A549 (cell line): ENCODE data around the gene CD300E. TPM values are rescaled to one million over a fixed set of nuclear protein-coding genes. Genes with fewer than 3 reads are reported as not detected.

Source experiments
- ATAC-seq, 2 experiments: fragments of 200-7000 bp in 1 of 2; fragments of >200 bp in 1 of 2; cut with Nextera tagmentation in 1 of 2; cut with Tn5 transposase in 1 of 2; 3 replicates each; pipeline versions ENCODE4 v1.8.0 to v1.9.1; 2018 to 2020; ENCODE audit warnings: mild to moderate bottlenecking in 1 of 2, moderate library complexity in 1 of 2
- CTCF ChIA-PET: fragments of 300-600 bp; sonication (Branson Sonifier 250); formaldehyde crosslinking; extraction: SDS; loops from one replicate; lab custom pipeline; 2021; ENCODE audit warnings: antibody characterized with exemption, inconsistent platforms; lab: Yijun Ruan, JAX
- POLR2A ChIA-PET: fragments of 350-600 bp; formaldehyde crosslinking; extraction: SDS; loops from one replicate; lab custom pipeline; 2021; ENCODE audit warnings: antibody characterized with exemption, inconsistent platforms; lab: Yijun Ruan, JAX
- DNase-seq, 2 experiments: peaks; one replicate each; pipeline versions ENCODE4 v3.0.0 to v3.0.0-alpha.2; 2011 to 2016; ENCODE audit warnings: low read depth in 1 of 2, low spot score in 1 of 2
- FAIRE-seq: peaks from 2 replicates; lab custom pipeline; 2011; peaks lifted over from hg19 to GRCh38; lab: Jason Lieb, UNC
- H3K27ac ChIP-seq, 2 experiments: fragments of >200 bp; sonication (Bioruptor Twin); formaldehyde crosslinking; 3 replicates each; pipeline ENCODE4 v1.5.1; 2016 to 2017
- H3K4me1 ChIP-seq: fragments of >200 bp; sonication (Bioruptor Twin); formaldehyde crosslinking; 3 replicates; pipeline ENCODE4 v1.6.1; 2016
- H3K4me2 ChIP-seq: fragments of >200 bp; sonication (Bioruptor Twin); formaldehyde crosslinking; 3 replicates; pipeline ENCODE4 v1.6.1; 2016
- H3K4me3 ChIP-seq: fragments of >200 bp; sonication (Bioruptor Twin); formaldehyde crosslinking; 3 replicates; pipeline ENCODE4 v1.5.1; 2016
- H3K9me3 ChIP-seq: fragments of >200 bp; sonication (Bioruptor Twin); formaldehyde crosslinking; 3 replicates; pipeline ENCODE4 v1.6.1; 2016
- CBX2 ChIP-seq: fragments of 200-600 bp; sonication (generic); IDR thresholded peaks from 2 replicates; pipeline ENCODE4 v1.6.1; 2016; ENCODE audit warnings: low read depth, mild to moderate bottlenecking, borderline replicate concordance
- EHF ChIP-seq: fragments of 250-450 bp; sonication (Bioruptor Pico); IDR thresholded peaks from 2 replicates; pipeline ENCODE4 v1.5.0; 2020; ENCODE audit warnings: mild to moderate bottlenecking
- FOXS1 ChIP-seq: fragments of 250-450 bp; sonication (Bioruptor Pico); IDR thresholded peaks from 2 replicates; pipeline ENCODE4 v1.5.0; 2020; ENCODE audit warnings: mild to moderate bottlenecking, moderate library complexity
- HOXB5 ChIP-seq: fragments of 250-450 bp; sonication (Bioruptor Pico); IDR thresholded peaks from 2 replicates; pipeline ENCODE4 v1.5.0; 2020; ENCODE audit warnings: mild to moderate bottlenecking, moderate library complexity
- POLR2A ChIP-seq: IDR thresholded peaks from 2 replicates; pipeline ENCODE4 v1.6.1; 2012; ENCODE audit warnings: mild to moderate bottlenecking, low read length
- RAD21 ChIP-seq, 2 experiments: fragments of >200 bp in 1 of 2; sonication (Bioruptor Twin) in 1 of 2; formaldehyde crosslinking in 1 of 2; IDR thresholded peaks in 1 of 2; conservative IDR thresholded peaks in 1 of 2; 2 replicates in 1 of 2; 3 replicates in 1 of 2; pipeline ENCODE4 v1.6.1; 2012 to 2018; ENCODE audit warnings: inconsistent platforms in 1 of 2
- RARB ChIP-seq: fragments of 250-450 bp; sonication (Bioruptor Pico); IDR thresholded peaks from 2 replicates; pipeline ENCODE4 v1.8.0; 2021; ENCODE audit warnings: mild to moderate bottlenecking, moderate library complexity
- SREBF2 ChIP-seq: fragments of 450-650 bp; IDR thresholded peaks from 2 replicates; pipeline ENCODE4 v1.6.1; 2014; ENCODE audit warnings: mild to moderate bottlenecking, moderate library complexity
- TFCP2L1 ChIP-seq: fragments of 250-450 bp; sonication (Bioruptor Pico); IDR thresholded peaks from 2 replicates; pipeline ENCODE4 v1.5.0; 2021; ENCODE audit warnings: mild to moderate bottlenecking
- ZSCAN20 ChIP-seq: fragments of 250-450 bp; sonication (Bioruptor Pico); IDR thresholded peaks from 2 replicates; pipeline ENCODE4 v1.8.0; 2022; ENCODE audit warnings: mild to moderate bottlenecking, moderate library complexity
- WGBS: methylation state at CpG from one replicate; pipeline ENCODE4 v1.1.6; 2017; ENCODE audit errors: missing lambda C conversion rate; 5-methylcytosine and 5-hydroxymethylcytosine counted together
- polyA plus RNA-seq, 4 experiments: library from polyadenylated mRNA; depleted of rRNA in 3 of 4; stranded (reverse); fragments of >200 nt; fragmentation: RNase III in 1 of 4; extraction: RNeasy Plus Mini Kit Qiagen cat#74134 plus additional on column Dnase treatment in 1 of 4; gene quantifications; 2 replicates in 3 of 4; 3 replicates in 1 of 4; pipeline ENCODE4 v1.2.3, GENCODE V29; 2011 to 2017
- TF ChIP-seq, protein P1 (sequence below): fragments of 250-450 bp; sonication (Bioruptor Pico); IDR thresholded peaks from 2 replicates; pipeline ENCODE4 v1.5.0; 2021; ENCODE audit warnings: mild to moderate bottlenecking, moderate library complexity, borderline replicate concordance
- TF ChIP-seq, protein P2 (sequence below): fragments of >200 bp; sonication (Bioruptor Twin); formaldehyde crosslinking; IDR thresholded peaks from 3 replicates; pipeline ENCODE4 v1.6.1; 2016
- TF ChIP-seq, protein P3 (sequence below): fragments of >200 bp; sonication (Bioruptor Twin); formaldehyde crosslinking; IDR thresholded peaks from 3 replicates; pipeline ENCODE4 v1.5.1; 2016
- TF ChIP-seq, protein P4 (sequence below): fragments of 150-350 bp; IDR thresholded peaks from 2 replicates; pipeline ENCODE4 v1.6.1; 2014; ENCODE audit warnings: low read depth, mild to moderate bottlenecking, low read length
- TF ChIP-seq, protein P5 (sequence below): fragments of 200-600 bp; sonication (generic); IDR thresholded peaks from 2 replicates; pipeline ENCODE4 v1.6.1; 2016; ENCODE audit warnings: antibody characterized with exemption, mild to moderate bottlenecking, moderate library complexity
- TF ChIP-seq, protein P6 (sequence below): fragments of >200 bp; sonication (Bioruptor Twin); formaldehyde crosslinking; IDR thresholded peaks from 2 replicates; pipeline ENCODE4 v1.6.1; 2016
- TF ChIP-seq, protein P7 (sequence below): fragments of 250-450 bp; sonication (Bioruptor Pico); IDR thresholded peaks from 2 replicates; pipeline ENCODE4 v1.5.0; 2020; ENCODE audit warnings: low read depth, mild to moderate bottlenecking, moderate library complexity

CD300E gene
- polyA plus RNA-seq, 2 of the 4 experiments (the other 2 are of a cell fraction): not detected

DNA sequence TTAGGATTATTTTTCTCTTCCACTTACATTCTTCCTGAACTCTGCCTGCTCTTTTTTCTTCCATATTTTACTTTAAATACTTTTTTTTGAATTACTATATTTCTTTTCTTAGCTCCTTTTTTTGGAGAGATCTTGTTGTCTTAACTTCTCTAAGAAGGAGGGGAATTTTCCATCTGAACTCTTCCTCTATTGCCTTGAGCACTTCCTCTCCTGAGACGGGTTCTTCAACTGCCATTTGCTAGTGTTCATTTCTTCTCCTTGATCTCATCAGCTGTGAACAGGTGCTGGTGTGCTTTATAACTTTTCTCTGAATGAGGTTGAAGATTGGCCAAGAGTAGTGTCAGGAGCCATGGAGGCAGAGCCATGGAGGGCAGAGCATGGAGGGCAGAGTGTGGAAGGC is 16.3 kb downstream of the CD300E start:
- CTCF ChIA-PET: interaction anchor here (1.5 to 5.8 kb wide), 3 partner anchors 11 to 229 kb away, joined by 3 to 40 read pairs (median 4); no protein-coding TSS in a partner anchor
- WGBS: 44% methylated on average over 1 of the region's 1 CpG
- DNase-seq: no peak
- ATAC-seq: no peak
- POLR2A ChIA-PET: no interaction called here
- TF ChIP-seq, protein P1, sequence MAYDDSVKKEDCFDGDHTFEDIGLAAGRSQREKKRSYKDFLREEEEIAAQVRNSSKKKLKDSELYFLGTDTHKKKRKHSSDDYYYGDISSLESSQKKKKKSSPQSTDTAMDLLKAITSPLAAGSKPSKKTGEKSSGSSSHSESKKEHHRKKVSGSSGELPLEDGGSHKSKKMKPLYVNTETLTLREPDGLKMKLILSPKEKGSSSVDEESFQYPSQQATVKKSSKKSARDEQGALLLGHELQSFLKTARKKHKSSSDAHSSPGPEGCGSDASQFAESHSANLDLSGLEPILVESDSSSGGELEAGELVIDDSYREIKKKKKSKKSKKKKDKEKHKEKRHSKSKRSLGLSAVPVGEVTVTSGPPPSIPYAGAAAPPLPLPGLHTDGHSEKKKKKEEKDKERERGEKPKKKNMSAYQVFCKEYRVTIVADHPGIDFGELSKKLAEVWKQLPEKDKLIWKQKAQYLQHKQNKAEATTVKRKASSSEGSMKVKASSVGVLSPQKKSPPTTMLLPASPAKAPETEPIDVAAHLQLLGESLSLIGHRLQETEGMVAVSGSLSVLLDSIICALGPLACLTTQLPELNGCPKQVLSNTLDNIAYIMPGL: no peak
- TF ChIP-seq TFCP2L1 (CRISPR knock-in tag) (no peak), SREBF2 (no peak), ZSCAN20 (CRISPR knock-in tag) (no peak), EHF (CRISPR knock-in tag) (no peak), HOXB5 (CRISPR knock-in tag) (no peak), POLR2A (no peak), FOXS1 (CRISPR knock-in tag) (no peak), RARB (no peak), CBX2 (no peak), RAD21 (conservative IDR thresholded peaks at IDR 0.05 in 1 of 2, IDR thresholded peaks at IDR 0.05 in 1 of 2) (no peak)
- TF ChIP-seq, protein P2, sequence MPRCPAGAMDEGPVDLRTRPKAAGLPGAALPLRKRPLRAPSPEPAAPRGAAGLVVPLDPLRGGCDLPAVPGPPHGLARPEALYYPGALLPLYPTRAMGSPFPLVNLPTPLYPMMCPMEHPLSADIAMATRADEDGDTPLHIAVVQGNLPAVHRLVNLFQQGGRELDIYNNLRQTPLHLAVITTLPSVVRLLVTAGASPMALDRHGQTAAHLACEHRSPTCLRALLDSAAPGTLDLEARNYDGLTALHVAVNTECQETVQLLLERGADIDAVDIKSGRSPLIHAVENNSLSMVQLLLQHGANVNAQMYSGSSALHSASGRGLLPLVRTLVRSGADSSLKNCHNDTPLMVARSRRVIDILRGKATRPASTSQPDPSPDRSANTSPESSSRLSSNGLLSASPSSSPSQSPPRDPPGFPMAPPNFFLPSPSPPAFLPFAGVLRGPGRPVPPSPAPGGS: no peak
- TF ChIP-seq, protein P3, sequence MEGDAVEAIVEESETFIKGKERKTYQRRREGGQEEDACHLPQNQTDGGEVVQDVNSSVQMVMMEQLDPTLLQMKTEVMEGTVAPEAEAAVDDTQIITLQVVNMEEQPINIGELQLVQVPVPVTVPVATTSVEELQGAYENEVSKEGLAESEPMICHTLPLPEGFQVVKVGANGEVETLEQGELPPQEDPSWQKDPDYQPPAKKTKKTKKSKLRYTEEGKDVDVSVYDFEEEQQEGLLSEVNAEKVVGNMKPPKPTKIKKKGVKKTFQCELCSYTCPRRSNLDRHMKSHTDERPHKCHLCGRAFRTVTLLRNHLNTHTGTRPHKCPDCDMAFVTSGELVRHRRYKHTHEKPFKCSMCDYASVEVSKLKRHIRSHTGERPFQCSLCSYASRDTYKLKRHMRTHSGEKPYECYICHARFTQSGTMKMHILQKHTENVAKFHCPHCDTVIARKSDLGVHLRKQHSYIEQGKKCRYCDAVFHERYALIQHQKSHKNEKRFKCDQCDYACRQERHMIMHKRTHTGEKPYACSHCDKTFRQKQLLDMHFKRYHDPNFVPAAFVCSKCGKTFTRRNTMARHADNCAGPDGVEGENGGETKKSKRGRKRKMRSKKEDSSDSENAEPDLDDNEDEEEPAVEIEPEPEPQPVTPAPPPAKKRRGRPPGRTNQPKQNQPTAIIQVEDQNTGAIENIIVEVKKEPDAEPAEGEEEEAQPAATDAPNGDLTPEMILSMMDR: no peak
- TF ChIP-seq, protein P4, sequence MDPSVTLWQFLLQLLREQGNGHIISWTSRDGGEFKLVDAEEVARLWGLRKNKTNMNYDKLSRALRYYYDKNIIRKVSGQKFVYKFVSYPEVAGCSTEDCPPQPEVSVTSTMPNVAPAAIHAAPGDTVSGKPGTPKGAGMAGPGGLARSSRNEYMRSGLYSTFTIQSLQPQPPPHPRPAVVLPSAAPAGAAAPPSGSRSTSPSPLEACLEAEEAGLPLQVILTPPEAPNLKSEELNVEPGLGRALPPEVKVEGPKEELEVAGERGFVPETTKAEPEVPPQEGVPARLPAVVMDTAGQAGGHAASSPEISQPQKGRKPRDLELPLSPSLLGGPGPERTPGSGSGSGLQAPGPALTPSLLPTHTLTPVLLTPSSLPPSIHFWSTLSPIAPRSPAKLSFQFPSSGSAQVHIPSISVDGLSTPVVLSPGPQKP: no peak
- TF ChIP-seq, protein P5, sequence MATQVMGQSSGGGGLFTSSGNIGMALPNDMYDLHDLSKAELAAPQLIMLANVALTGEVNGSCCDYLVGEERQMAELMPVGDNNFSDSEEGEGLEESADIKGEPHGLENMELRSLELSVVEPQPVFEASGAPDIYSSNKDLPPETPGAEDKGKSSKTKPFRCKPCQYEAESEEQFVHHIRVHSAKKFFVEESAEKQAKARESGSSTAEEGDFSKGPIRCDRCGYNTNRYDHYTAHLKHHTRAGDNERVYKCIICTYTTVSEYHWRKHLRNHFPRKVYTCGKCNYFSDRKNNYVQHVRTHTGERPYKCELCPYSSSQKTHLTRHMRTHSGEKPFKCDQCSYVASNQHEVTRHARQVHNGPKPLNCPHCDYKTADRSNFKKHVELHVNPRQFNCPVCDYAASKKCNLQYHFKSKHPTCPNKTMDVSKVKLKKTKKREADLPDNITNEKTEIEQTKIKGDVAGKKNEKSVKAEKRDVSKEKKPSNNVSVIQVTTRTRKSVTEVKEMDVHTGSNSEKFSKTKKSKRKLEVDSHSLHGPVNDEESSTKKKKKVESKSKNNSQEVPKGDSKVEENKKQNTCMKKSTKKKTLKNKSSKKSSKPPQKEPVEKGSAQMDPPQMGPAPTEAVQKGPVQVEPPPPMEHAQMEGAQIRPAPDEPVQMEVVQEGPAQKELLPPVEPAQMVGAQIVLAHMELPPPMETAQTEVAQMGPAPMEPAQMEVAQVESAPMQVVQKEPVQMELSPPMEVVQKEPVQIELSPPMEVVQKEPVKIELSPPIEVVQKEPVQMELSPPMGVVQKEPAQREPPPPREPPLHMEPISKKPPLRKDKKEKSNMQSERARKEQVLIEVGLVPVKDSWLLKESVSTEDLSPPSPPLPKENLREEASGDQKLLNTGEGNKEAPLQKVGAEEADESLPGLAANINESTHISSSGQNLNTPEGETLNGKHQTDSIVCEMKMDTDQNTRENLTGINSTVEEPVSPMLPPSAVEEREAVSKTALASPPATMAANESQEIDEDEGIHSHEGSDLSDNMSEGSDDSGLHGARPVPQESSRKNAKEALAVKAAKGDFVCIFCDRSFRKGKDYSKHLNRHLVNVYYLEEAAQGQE: no peak
- TF ChIP-seq, protein P6, sequence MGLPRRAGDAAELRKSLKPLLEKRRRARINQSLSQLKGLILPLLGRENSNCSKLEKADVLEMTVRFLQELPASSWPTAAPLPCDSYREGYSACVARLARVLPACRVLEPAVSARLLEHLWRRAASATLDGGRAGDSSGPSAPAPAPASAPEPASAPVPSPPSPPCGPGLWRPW: no peak
- TF ChIP-seq, protein P7, sequence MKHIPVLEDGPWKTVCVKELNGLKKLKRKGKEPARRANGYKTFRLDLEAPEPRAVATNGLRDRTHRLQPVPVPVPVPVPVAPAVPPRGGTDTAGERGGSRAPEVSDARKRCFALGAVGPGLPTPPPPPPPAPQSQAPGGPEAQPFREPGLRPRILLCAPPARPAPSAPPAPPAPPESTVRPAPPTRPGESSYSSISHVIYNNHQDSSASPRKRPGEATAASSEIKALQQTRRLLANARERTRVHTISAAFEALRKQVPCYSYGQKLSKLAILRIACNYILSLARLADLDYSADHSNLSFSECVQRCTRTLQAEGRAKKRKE (CRISPR knock-in tag): no peak
- H3K4me1 ChIP-seq: peaks cover 12% of the 10 kb centered on the region
- no peak for FAIRE-seq
- no peak overlapping the region for H3K4me3 ChIP-seq
- no peak overlapping the region for H3K4me2 ChIP-seq
- H3K9me3 ChIP-seq: no peaks in the 10 kb centered on the region
- no peak overlapping the region for H3K27ac ChIP-seq
